GM21786 (cell line): ENCODE results near the gene CAPN15.

Experiments
- ATAC-seq: cut with Tn5 transposase; IDR thresholded peaks from one replicate; pipeline ENCODE4 v1.9.1; 2021; ENCODE audit not compliant: unreplicated experiment

CAPN15 gene

GRCh38 chr16:540645-541340 is 13.3 kb downstream of the CAPN15 start:
- no peak for ATAC-seq

- ATAC-seq = no peak
These were observed 16.0 kb downstream of the CAPN15 start for GRCh38 chr16:543301-544164.

GRCh38 chr16:544517-544916 is 17.0 kb downstream of the CAPN15 start:
- ATAC-seq = no peak

GRCh38 chr16:546909-547770 is 19.6 kb downstream of the CAPN15 start:
- ATAC-seq = no peak

GRCh38 chr16:548586-548985 is 21.1 kb downstream of the CAPN15 start:
- ATAC-seq = no peak

GRCh38 chr16:549544-550263 is 22.2 kb downstream of the CAPN15 start:
- ATAC-seq = no peak

- no peak for ATAC-seq
These were observed 23.7 kb downstream of the CAPN15 start for GRCh38 chr16:551210-551609.

- no peak for ATAC-seq
These were observed 24.7 kb downstream of the CAPN15 start for GRCh38 chr16:552171-552570.

- ATAC-seq = no peak
These were observed 26.2 kb downstream of the CAPN15 start for GRCh38 chr16:553601-554296.

GRCh38 chr16:554297-554621 is 26.7 kb downstream of the CAPN15 start:
- no peak for ATAC-seq

GRCh38 chr16:554640-555365 is 27.3 kb downstream of the CAPN15 start:
- ATAC-seq = no peak

- no peak for ATAC-seq
These were observed 28.3 kb downstream of the CAPN15 start for GRCh38 chr16:555528-556473.

- no peak for ATAC-seq
These were observed 29.1 kb downstream of the CAPN15 start for GRCh38 chr16:556474-557173.

GRCh38 chr16:557463-558297 is 30.2 kb downstream of the CAPN15 start:
- no peak for ATAC-seq

- no peak for ATAC-seq
These were observed 30.9 kb downstream of the CAPN15 start for GRCh38 chr16:558298-559020.

GRCh38 chr16:559021-559380 is 31.5 kb downstream of the CAPN15 start:
- ATAC-seq = no peak
